A549 (cell line): ENCODE measurements around the gene OSER1. TPM values are rescaled to one million over a fixed set of nuclear protein-coding genes. Genes with fewer than 3 reads are reported as not detected.
"Not testable (repeated sequence)": the region's sequence is repeated elsewhere in the genome, so short reads cannot be mapped to it uniquely, and the experiment has no call there.

ENCODE experiments used
- ATAC-seq, 2 experiments: fragments of 200-7000 bp in 1 of 2; fragments of >200 bp in 1 of 2; cut with Nextera tagmentation in 1 of 2; cut with Tn5 transposase in 1 of 2; 3 replicates each; pipeline versions ENCODE4 v1.8.0 to v1.9.1; 2018 to 2020; ENCODE audit warnings: mild to moderate bottlenecking in 1 of 2, moderate library complexity in 1 of 2
- CTCF ChIA-PET: fragments of 300-600 bp; sonication (Branson Sonifier 250); formaldehyde crosslinking; extraction: SDS; loops from one replicate; lab custom pipeline; 2021; ENCODE audit warnings: antibody characterized with exemption, inconsistent platforms; lab: Yijun Ruan, JAX
- POLR2A ChIA-PET: fragments of 350-600 bp; formaldehyde crosslinking; extraction: SDS; loops from one replicate; lab custom pipeline; 2021; ENCODE audit warnings: antibody characterized with exemption, inconsistent platforms; lab: Yijun Ruan, JAX
- DNase-seq, 2 experiments: peaks; one replicate each; pipeline versions ENCODE4 v3.0.0 to v3.0.0-alpha.2; 2011 to 2016; ENCODE audit warnings: low read depth in 1 of 2, low spot score in 1 of 2
- FAIRE-seq: peaks from 2 replicates; lab custom pipeline; 2011; peaks lifted over from hg19 to GRCh38; lab: Jason Lieb, UNC
- H3K27ac ChIP-seq, 2 experiments: fragments of >200 bp; sonication (Bioruptor Twin); formaldehyde crosslinking; 3 replicates each; pipeline ENCODE4 v1.5.1; 2016 to 2017
- H3K4me1 ChIP-seq: fragments of >200 bp; sonication (Bioruptor Twin); formaldehyde crosslinking; 3 replicates; pipeline ENCODE4 v1.6.1; 2016
- H3K4me2 ChIP-seq: fragments of >200 bp; sonication (Bioruptor Twin); formaldehyde crosslinking; 3 replicates; pipeline ENCODE4 v1.6.1; 2016
- H3K4me3 ChIP-seq: fragments of >200 bp; sonication (Bioruptor Twin); formaldehyde crosslinking; 3 replicates; pipeline ENCODE4 v1.5.1; 2016
- H3K9me3 ChIP-seq: fragments of >200 bp; sonication (Bioruptor Twin); formaldehyde crosslinking; 3 replicates; pipeline ENCODE4 v1.6.1; 2016
- EHF ChIP-seq: fragments of 250-450 bp; sonication (Bioruptor Pico); IDR thresholded peaks from 2 replicates; pipeline ENCODE4 v1.5.0; 2020; ENCODE audit warnings: mild to moderate bottlenecking
- EHMT2 ChIP-seq: fragments of 200-600 bp; sonication (generic); IDR thresholded peaks from 2 replicates; pipeline ENCODE4 v1.6.1; 2016; ENCODE audit warnings: antibody characterized with exemption, low read depth, mild to moderate bottlenecking, moderate library complexity
- EP300 ChIP-seq, 2 experiments: fragments of >200 bp; sonication (Bioruptor Twin); formaldehyde crosslinking; IDR thresholded peaks; 2 replicates in 1 of 2; 3 replicates in 1 of 2; pipeline ENCODE4 v1.6.1; 2016 to 2017
- FOSB ChIP-seq: fragments of 250-450 bp; sonication (Bioruptor Pico); IDR thresholded peaks from 2 replicates; pipeline ENCODE4 v1.5.0; 2020; ENCODE audit warnings: mild to moderate bottlenecking, moderate library complexity
- FOXS1 ChIP-seq: fragments of 250-450 bp; sonication (Bioruptor Pico); IDR thresholded peaks from 2 replicates; pipeline ENCODE4 v1.5.0; 2020; ENCODE audit warnings: mild to moderate bottlenecking, moderate library complexity
- HOXA7 ChIP-seq: fragments of 250-450 bp; sonication (Bioruptor Pico); IDR thresholded peaks from 2 replicates; pipeline ENCODE4 v1.5.0; 2020; ENCODE audit warnings: mild to moderate bottlenecking, moderate library complexity
- HOXB5 ChIP-seq: fragments of 250-450 bp; sonication (Bioruptor Pico); IDR thresholded peaks from 2 replicates; pipeline ENCODE4 v1.5.0; 2020; ENCODE audit warnings: mild to moderate bottlenecking, moderate library complexity
- KDM5A ChIP-seq: fragments of 200-600 bp; sonication (generic); IDR thresholded peaks from 2 replicates; pipeline ENCODE4 v1.6.1; 2016; ENCODE audit warnings: antibody characterized with exemption, mild to moderate bottlenecking
- RNF2 ChIP-seq: fragments of 200-600 bp; sonication (generic); IDR thresholded peaks from 2 replicates; pipeline ENCODE4 v1.6.1; 2016; ENCODE audit warnings: low read depth, mild to moderate bottlenecking, antibody characterized with exemption, moderate library complexity, borderline replicate concordance
- SREBF2 ChIP-seq: fragments of 450-650 bp; IDR thresholded peaks from 2 replicates; pipeline ENCODE4 v1.6.1; 2014; ENCODE audit warnings: mild to moderate bottlenecking, moderate library complexity
- TFCP2L1 ChIP-seq: fragments of 250-450 bp; sonication (Bioruptor Pico); IDR thresholded peaks from 2 replicates; pipeline ENCODE4 v1.5.0; 2021; ENCODE audit warnings: mild to moderate bottlenecking
- ZC3H11A ChIP-seq: fragments of 450-650 bp; IDR thresholded peaks from 2 replicates; pipeline ENCODE4 v1.6.1; 2014; ENCODE audit warnings: antibody characterized with exemption, mild to moderate bottlenecking
- ZFP36 ChIP-seq: fragments of 450-650 bp; IDR thresholded peaks from 2 replicates; pipeline ENCODE4 v1.6.1; 2014; ENCODE audit warnings: borderline replicate concordance; ENCODE audit not compliant: partially characterized antibody
- ZSCAN20 ChIP-seq: fragments of 250-450 bp; sonication (Bioruptor Pico); IDR thresholded peaks from 2 replicates; pipeline ENCODE4 v1.8.0; 2022; ENCODE audit warnings: mild to moderate bottlenecking, moderate library complexity
- WGBS: methylation state at CpG from one replicate; pipeline ENCODE4 v1.1.6; 2017; ENCODE audit errors: missing lambda C conversion rate; 5-methylcytosine and 5-hydroxymethylcytosine counted together
- polyA plus RNA-seq, 4 experiments: library from polyadenylated mRNA; depleted of rRNA in 3 of 4; stranded (reverse); fragments of >200 nt; fragmentation: RNase III in 1 of 4; extraction: RNeasy Plus Mini Kit Qiagen cat#74134 plus additional on column Dnase treatment in 1 of 4; gene quantifications; 2 replicates in 3 of 4; 3 replicates in 1 of 4; pipeline ENCODE4 v1.2.3, GENCODE V29; 2011 to 2017
- TF ChIP-seq, protein P1 (sequence below): IDR thresholded peaks from 2 replicates; pipeline ENCODE4 v1.6.1; 2012; ENCODE audit warnings: low read depth, borderline replicate concordance
- TF ChIP-seq, protein P2 (sequence below): IDR thresholded peaks from 2 replicates; pipeline ENCODE4 v1.6.1; 2012
- TF ChIP-seq, protein P3 (sequence below): fragments of 200-600 bp; sonication (generic); IDR thresholded peaks from 2 replicates; pipeline ENCODE4 v1.6.1; 2016; ENCODE audit warnings: antibody characterized with exemption, mild to moderate bottlenecking, moderate library complexity
- TF ChIP-seq, protein P4 (sequence below): fragments of 150-350 bp; IDR thresholded peaks from 2 replicates; pipeline ENCODE4 v1.6.1; 2014; ENCODE audit warnings: low read depth, mild to moderate bottlenecking, low read length

The OSER1 gene
- polyA plus RNA-seq, 2 of the 4 experiments (the other 2 are of a cell fraction): 47.5 to 62.6 TPM

DNA sequence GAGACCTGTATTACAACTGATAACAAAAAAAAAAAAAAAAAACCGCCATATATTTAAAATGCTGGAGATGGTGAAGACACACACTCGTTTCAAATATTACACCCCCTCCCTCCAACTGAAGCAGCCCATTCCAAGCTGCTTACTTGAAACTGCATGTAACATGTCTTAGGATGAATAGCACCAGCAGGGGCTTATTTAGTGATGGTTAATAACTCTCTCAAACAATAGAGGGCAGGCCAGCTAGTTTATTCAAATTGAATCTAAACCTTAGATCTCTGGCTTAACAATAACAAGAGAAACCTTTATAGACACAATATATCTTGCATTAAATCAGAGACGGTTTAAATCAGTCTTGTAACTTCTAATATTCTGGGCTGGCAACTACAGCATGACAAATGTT is 14.3 kb downstream of the OSER1 start (continued):
- TF ChIP-seq, protein P1, sequence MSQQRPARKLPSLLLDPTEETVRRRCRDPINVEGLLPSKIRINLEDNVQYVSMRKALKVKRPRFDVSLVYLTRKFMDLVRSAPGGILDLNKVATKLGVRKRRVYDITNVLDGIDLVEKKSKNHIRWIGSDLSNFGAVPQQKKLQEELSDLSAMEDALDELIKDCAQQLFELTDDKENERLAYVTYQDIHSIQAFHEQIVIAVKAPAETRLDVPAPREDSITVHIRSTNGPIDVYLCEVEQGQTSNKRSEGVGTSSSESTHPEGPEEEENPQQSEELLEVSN: no peak
- TF ChIP-seq RNF2: no peak
- no peak for TF ChIP-seq EP300 (IDR thresholded peaks at IDR 0.05)
- no peak; the same call in 1 of the 2 replicates for TF ChIP-seq FOSB (CRISPR knock-in tag)
- TF ChIP-seq, protein P2, sequence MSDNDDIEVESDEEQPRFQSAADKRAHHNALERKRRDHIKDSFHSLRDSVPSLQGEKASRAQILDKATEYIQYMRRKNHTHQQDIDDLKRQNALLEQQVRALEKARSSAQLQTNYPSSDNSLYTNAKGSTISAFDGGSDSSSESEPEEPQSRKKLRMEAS: no peak
- no peak for TF ChIP-seq EHF
- TF ChIP-seq, protein P3, sequence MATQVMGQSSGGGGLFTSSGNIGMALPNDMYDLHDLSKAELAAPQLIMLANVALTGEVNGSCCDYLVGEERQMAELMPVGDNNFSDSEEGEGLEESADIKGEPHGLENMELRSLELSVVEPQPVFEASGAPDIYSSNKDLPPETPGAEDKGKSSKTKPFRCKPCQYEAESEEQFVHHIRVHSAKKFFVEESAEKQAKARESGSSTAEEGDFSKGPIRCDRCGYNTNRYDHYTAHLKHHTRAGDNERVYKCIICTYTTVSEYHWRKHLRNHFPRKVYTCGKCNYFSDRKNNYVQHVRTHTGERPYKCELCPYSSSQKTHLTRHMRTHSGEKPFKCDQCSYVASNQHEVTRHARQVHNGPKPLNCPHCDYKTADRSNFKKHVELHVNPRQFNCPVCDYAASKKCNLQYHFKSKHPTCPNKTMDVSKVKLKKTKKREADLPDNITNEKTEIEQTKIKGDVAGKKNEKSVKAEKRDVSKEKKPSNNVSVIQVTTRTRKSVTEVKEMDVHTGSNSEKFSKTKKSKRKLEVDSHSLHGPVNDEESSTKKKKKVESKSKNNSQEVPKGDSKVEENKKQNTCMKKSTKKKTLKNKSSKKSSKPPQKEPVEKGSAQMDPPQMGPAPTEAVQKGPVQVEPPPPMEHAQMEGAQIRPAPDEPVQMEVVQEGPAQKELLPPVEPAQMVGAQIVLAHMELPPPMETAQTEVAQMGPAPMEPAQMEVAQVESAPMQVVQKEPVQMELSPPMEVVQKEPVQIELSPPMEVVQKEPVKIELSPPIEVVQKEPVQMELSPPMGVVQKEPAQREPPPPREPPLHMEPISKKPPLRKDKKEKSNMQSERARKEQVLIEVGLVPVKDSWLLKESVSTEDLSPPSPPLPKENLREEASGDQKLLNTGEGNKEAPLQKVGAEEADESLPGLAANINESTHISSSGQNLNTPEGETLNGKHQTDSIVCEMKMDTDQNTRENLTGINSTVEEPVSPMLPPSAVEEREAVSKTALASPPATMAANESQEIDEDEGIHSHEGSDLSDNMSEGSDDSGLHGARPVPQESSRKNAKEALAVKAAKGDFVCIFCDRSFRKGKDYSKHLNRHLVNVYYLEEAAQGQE: 0 out of 2 replicates have a peak, but pooled peaks have one; percentile 2
- TF ChIP-seq ZFP36: no peak
- no peak for TF ChIP-seq ZC3H11A
- TF ChIP-seq SREBF2: no peak
- TF ChIP-seq HOXB5 (CRISPR knock-in tag): no peak

DNA sequence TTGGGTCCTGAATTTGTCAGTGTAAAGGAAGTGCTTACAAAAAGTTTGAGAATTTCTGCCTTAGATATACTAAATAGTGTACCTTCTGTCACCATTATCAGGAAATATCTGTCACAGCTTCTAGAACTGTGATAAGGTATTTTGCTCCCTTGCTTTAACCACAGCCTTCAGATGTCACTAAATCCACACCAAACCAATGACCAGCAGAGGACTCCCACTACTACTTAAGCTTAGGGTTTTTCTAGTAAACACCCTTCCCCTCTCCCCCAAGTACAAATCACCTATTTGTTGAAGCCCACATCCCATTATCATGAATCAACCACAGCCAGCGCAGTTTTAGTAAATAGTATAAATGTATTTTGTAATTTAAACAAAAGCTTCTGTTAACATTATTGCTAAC is 15.0 kb downstream of the OSER1 start:
- H3K9me3 ChIP-seq: no peaks in the 10 kb centered on the region
- DNase-seq (no peak), ATAC-seq (no peak), FAIRE-seq (no peak)
- no peak overlapping the region for H3K4me2 ChIP-seq
- no peak overlapping the region for H3K27ac ChIP-seq
- H3K4me1 ChIP-seq: no peaks in the 10 kb centered on the region
- 0 out of 2 replicates have a peak, but pooled peaks have one; percentile 18 for TF ChIP-seq HOXA7 (CRISPR knock-in tag)
- TF ChIP-seq ZSCAN20 (CRISPR knock-in tag): no peak
- no peak overlapping the region for H3K4me3 ChIP-seq
- ChIA-PET CTCF (interaction anchor here (0.6 to 5.1 kb wide), 14 partner anchors 8 to 251 kb away, joined by 3 to 85 read pairs (median 4); partner anchors contain the start of gene OSER1), POLR2A (interaction anchor here (1.2 kb wide), 1 partner anchor 12 kb away, joined by 4 read pairs; no protein-coding TSS in a partner anchor)
- 82% methylated on average over 1 of the region's 1 CpG for WGBS

DNA sequence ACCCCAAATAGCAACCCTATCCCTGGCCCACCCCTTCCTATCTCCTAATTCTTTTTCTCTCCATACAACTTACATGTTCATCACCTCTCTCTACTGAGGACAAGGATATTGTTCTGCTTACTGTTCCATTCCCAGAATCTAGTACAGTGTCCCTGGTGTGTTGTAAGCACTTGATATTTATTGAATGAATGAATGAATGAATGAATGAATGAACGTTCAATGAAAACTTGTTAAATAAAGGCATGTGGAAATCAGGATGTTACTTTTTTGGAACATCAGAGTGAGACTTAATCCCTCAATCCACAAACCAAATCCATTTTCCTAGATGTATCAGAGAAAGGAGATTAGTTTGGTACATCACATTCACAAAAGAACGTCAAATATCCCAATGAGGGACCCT is 16.8 kb downstream of the OSER1 start:
- Histone ChIP-seq H3K4me1 (peaks cover 4% of the 10 kb centered on the region), H3K4me3 (no peak overlapping the region), H3K9me3 (no peaks in the 10 kb centered on the region), H3K4me2 (no peak overlapping the region), H3K27ac (no peak overlapping the region)
- 74% methylated on average over 2 of the region's 2 CpGs for WGBS
- no peak for ATAC-seq
- TF ChIP-seq FOXS1 (CRISPR knock-in tag) (no peak), TFCP2L1 (CRISPR knock-in tag) (no peak), EHMT2 (no peak), KDM5A (no peak), HOXB5 (CRISPR knock-in tag) (no peak), FOSB (CRISPR knock-in tag) (no peak)
- TF ChIP-seq, protein P1: no peak
- TF ChIP-seq, protein P4, sequence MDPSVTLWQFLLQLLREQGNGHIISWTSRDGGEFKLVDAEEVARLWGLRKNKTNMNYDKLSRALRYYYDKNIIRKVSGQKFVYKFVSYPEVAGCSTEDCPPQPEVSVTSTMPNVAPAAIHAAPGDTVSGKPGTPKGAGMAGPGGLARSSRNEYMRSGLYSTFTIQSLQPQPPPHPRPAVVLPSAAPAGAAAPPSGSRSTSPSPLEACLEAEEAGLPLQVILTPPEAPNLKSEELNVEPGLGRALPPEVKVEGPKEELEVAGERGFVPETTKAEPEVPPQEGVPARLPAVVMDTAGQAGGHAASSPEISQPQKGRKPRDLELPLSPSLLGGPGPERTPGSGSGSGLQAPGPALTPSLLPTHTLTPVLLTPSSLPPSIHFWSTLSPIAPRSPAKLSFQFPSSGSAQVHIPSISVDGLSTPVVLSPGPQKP: no peak
- CTCF ChIA-PET: interaction anchor here (5.1 to 7.0 kb wide), 2 partner anchors 76 to 78 kb away, joined by 85 to 460 read pairs; no protein-coding TSS in a partner anchor
- DNase-seq: no peak
- no peak for FAIRE-seq
- POLR2A ChIA-PET: no interaction called here

DNA sequence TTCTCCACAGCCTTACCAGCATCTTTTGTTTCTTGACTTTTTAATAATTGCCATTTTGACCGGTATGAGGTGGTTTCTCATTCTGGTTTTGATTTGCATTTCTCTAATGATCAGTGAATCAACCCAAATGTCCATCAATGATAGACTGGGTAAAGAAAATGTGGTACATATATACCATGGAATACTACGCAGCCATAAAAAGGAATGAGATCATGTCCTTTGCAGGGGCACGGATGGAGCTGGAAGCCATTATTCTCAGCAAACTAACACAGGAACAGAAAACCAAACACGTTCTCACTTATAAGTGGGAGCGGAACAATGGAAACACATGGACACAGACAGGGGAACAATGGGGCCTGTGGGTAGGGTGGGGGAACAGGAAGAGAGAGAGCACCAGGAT is 18.9 kb downstream of the OSER1 start:
- POLR2A ChIA-PET: not testable (repeated sequence)

More for the DNA sequence above, 18.9 kb downstream of the OSER1 start:
- H3K4me2 ChIP-seq, H3K9me3 ChIP-seq, FAIRE-seq, ATAC-seq, H3K4me3 ChIP-seq, H3K27ac ChIP-seq, DNase-seq: not testable (repeated sequence)
- CTCF ChIA-PET: interaction anchor here (0.6 to 7.0 kb wide), 8 partner anchors 14 to 653 kb away, joined by 3 to 460 read pairs (median 28); no protein-coding TSS in a partner anchor
- 78% methylated on average over 5 of the region's 5 CpGs for WGBS
- peaks cover 18% of the 10 kb centered on the region for H3K4me1 ChIP-seq
